ENCODE results near the gene MAGI1. TPM values are rescaled to one million over a fixed set of nuclear protein-coding genes. Genes with fewer than 3 reads are reported as not detected.

Gene MAGI1
- total and polyA plus RNA-seq, 2 donors (not counting 1 experiment from before 2014, with no cell fraction given): 0.10 to 0.22 TPM

DNA sequence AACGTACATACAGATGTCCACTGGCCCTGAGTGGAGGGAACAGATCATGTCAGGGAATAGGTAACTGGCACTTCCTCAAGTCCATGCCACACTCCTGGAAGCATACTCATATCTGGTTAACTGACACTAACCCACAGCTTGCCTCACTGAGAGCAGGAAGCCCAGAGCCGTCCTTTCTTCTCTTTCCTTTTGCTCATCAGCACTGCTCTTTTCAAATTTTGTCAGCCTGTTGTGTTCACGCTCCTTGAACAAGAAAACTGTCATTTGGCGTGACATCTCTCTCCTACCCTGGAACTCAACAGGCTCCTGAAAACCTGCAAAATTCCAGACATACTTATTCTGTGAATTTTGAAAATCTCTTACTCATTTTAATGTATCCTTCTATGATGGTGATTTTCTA is 360.2 kb downstream of the MAGI1 start:
- H3K79me2 ChIP-seq (ENCODE audit: control insufficient read depth, insufficient read depth, low read length): no peaks in the 10 kb centered on the region
- Mint-ChIP-seq H3K27ac (no peak overlapping the region), H3K4me3 (no peak overlapping the region), H3K9me3 (ENCODE audit: insufficient read depth) (no peaks in the 10 kb centered on the region), H3K27me3 (no peaks in the 10 kb centered on the region), H3K4me1 (no peaks in the 10 kb centered on the region)
- H3K27ac ChIP-seq (ENCODE audit: low read length in 2 of 2): no peak overlapping the region
- TF ChIP-seq, protein P1, sequence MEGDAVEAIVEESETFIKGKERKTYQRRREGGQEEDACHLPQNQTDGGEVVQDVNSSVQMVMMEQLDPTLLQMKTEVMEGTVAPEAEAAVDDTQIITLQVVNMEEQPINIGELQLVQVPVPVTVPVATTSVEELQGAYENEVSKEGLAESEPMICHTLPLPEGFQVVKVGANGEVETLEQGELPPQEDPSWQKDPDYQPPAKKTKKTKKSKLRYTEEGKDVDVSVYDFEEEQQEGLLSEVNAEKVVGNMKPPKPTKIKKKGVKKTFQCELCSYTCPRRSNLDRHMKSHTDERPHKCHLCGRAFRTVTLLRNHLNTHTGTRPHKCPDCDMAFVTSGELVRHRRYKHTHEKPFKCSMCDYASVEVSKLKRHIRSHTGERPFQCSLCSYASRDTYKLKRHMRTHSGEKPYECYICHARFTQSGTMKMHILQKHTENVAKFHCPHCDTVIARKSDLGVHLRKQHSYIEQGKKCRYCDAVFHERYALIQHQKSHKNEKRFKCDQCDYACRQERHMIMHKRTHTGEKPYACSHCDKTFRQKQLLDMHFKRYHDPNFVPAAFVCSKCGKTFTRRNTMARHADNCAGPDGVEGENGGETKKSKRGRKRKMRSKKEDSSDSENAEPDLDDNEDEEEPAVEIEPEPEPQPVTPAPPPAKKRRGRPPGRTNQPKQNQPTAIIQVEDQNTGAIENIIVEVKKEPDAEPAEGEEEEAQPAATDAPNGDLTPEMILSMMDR (IDR thresholded peaks at IDR 0.05): no peak
- TF ChIP-seq EZH2 (IDR thresholded peaks at IDR 0.05; ENCODE audit: borderline replicate concordance, insufficient read depth, low read depth, low read length, poor library complexity, severe bottlenecking): no peak
- no peak overlapping the region for H3K4me3 ChIP-seq (ENCODE audit: control extremely low read depth in 1 of 5, extremely low read depth in 1 of 5, insufficient read depth in 1 of 5, low read depth in 2 of 5, low read length in 4 of 5)
- H3K36me3 ChIP-seq (replicated peaks in 1 of 2; ENCODE audit: control extremely low read depth in 1 of 2, control insufficient read depth in 1 of 2, extremely low read depth in 1 of 2, insufficient read depth in 2 of 2, low read length in 1 of 2): no peaks in the 10 kb centered on the region
- ChIA-PET POLR2A (no interaction called here), CTCF (no interaction called here)
- no peaks in the 10 kb centered on the region for H3K9me3 ChIP-seq (ENCODE audit: control extremely low read depth in 1 of 3, control insufficient read depth in 2 of 3, insufficient read depth in 1 of 3, low read length in 2 of 3)
- no peaks in the 10 kb centered on the region for H3K4me1 ChIP-seq (ENCODE audit: control insufficient read depth in 2 of 2, insufficient read depth in 2 of 2, low read length in 2 of 2)
- ATAC-seq (ENCODE audit: low read depth) (no peak), DNase-seq (no peak)
- no peak overlapping the region for H3K4me2 ChIP-seq (replicated peaks; ENCODE audit: low read depth, low read length, poor library complexity, severe bottlenecking)
- no peaks in the 10 kb centered on the region for H3K27me3 ChIP-seq (replicated peaks in 1 of 4; ENCODE audit: control extremely low read depth in 1 of 4, control insufficient read depth in 3 of 4, insufficient read depth in 4 of 4, low read length in 3 of 4)
- intact Hi-C loops (cut with micrococcal nuclease): no loop called here
- WGBS (ENCODE audit: insufficient coverage): 80% methylated on average over 2 of the region's 4 CpGs
- H4K20me1 ChIP-seq (ENCODE audit: control insufficient read depth, insufficient read depth, low read length, poor library complexity, severe bottlenecking): no peaks in the 10 kb centered on the region
- no peak overlapping the region for H3K9ac ChIP-seq (ENCODE audit: low read length)
- no peak overlapping the region for H2AFZ ChIP-seq (ENCODE audit: insufficient read depth, low read depth, low read length, poor library complexity, severe bottlenecking)

DNA sequence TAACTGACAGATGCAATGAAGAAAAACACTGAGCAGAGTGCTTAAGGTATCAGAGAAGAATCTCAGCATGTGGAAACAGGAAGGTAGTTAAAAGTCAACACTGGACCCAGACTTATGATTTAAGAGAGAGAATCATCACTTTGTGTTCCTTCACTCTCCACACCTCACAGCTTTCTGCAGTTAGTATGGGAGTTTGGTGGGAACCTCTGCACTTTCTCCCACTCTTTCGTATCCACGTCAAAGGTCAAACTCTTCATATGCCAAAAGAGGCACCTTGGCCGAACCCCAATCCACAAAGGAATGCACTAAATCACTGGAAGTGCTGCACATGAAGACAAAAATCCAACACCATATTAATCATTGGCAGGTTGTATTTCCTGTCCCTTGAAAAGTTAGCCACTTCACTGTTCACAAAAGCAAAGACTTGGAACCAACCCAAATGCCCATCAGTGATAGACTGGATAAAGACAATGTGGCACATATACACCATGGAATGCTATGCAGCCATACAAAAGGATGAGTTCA is 361.2 kb downstream of the MAGI1 start:
- intact Hi-C loops (cut with micrococcal nuclease): no loop called here
- no peak overlapping the region for H2AFZ ChIP-seq (ENCODE audit: insufficient read depth, low read depth, low read length, poor library complexity, severe bottlenecking)
- no peaks in the 10 kb centered on the region for H3K79me2 ChIP-seq (ENCODE audit: control insufficient read depth, insufficient read depth, low read length)
- no peaks in the 10 kb centered on the region for H3K36me3 ChIP-seq (replicated peaks in 1 of 2; ENCODE audit: control extremely low read depth in 1 of 2, control insufficient read depth in 1 of 2, extremely low read depth in 1 of 2, insufficient read depth in 2 of 2, low read length in 1 of 2)
- no peak for DNase-seq
- ChIA-PET CTCF (no interaction called here), POLR2A (no interaction called here)
- Mint-ChIP-seq H3K4me3 (no peak overlapping the region), H3K9me3 (ENCODE audit: insufficient read depth) (no peaks in the 10 kb centered on the region), H3K4me1 (no peaks in the 10 kb centered on the region), H3K27me3 (no peaks in the 10 kb centered on the region), H3K27ac (no peak overlapping the region)
- no peaks in the 10 kb centered on the region for H3K4me1 ChIP-seq (ENCODE audit: control insufficient read depth in 2 of 2, insufficient read depth in 2 of 2, low read length in 2 of 2)
- TF ChIP-seq, protein P1 (IDR thresholded peaks at IDR 0.05): no peak
- TF ChIP-seq EZH2 (IDR thresholded peaks at IDR 0.05; ENCODE audit: borderline replicate concordance, insufficient read depth, low read depth, low read length, poor library complexity, severe bottlenecking): no peak
- H3K9me3 ChIP-seq (ENCODE audit: control extremely low read depth in 1 of 3, control insufficient read depth in 2 of 3, insufficient read depth in 1 of 3, low read length in 2 of 3): no peaks in the 10 kb centered on the region
- no peak overlapping the region for H3K27ac ChIP-seq (ENCODE audit: low read length in 2 of 2)
- no peak overlapping the region for H3K9ac ChIP-seq (ENCODE audit: low read length)
- no peaks in the 10 kb centered on the region for H4K20me1 ChIP-seq (ENCODE audit: control insufficient read depth, insufficient read depth, low read length, poor library complexity, severe bottlenecking)
- ATAC-seq (ENCODE audit: low read depth): no peak
- WGBS (ENCODE audit: insufficient coverage): 93% methylated on average over 3 of the region's 3 CpGs
- no peak overlapping the region for H3K4me2 ChIP-seq (replicated peaks; ENCODE audit: low read depth, low read length, poor library complexity, severe bottlenecking)
- no peaks in the 10 kb centered on the region for H3K27me3 ChIP-seq (replicated peaks in 1 of 4; ENCODE audit: control extremely low read depth in 1 of 4, control insufficient read depth in 3 of 4, insufficient read depth in 4 of 4, low read length in 3 of 4)
- H3K4me3 ChIP-seq (ENCODE audit: control extremely low read depth in 1 of 5, extremely low read depth in 1 of 5, insufficient read depth in 1 of 5, low read depth in 2 of 5, low read length in 4 of 5): no peak overlapping the region
